Stimulated activated naive CD4-positive, alpha-beta T cell treated with Interleukin-2 at 50 U/mL for 16 hours (primary cell): ENCODE results near the gene PPP5C.
"Not testable (repeated sequence)": the region's sequence is repeated elsewhere in the genome, so short reads cannot be mapped to it uniquely, and the experiment has no call there.

Source experiments
- DNase-seq: peaks from one replicate; lab custom pipeline; 2025; lab: John Stamatoyannopoulos, UW

The PPP5C gene

GRCh38 chr19:46386996-46387712 is 40.3 kb downstream of the PPP5C start:
- DNase-seq, result no peak

DNA sequence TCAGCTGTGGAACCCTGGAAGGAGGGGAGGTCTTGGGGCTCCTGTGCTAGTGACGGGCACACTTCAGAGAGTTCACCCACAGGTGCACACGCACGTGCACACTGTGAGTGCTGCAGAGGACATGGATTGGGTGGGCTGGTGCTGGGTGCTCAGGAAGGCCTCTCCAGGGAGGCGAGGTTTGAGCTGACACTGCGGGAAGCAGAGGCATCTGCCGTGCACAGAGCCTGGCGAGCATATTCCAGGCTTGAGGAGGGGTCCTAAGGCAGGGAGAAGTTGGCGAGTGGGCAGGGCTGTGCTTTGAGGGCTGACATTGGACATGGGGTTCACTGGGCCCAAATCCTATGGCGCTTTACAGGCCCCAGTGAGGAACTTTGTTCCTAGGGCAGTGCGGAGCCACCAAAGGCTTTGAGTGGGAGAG is 40.8 kb downstream of the PPP5C start:
- DNase-seq, result no peak

- no peak for DNase-seq
These were observed 41.6 kb downstream of the PPP5C start for GRCh38 chr19:46388311-46389095.

DNA sequence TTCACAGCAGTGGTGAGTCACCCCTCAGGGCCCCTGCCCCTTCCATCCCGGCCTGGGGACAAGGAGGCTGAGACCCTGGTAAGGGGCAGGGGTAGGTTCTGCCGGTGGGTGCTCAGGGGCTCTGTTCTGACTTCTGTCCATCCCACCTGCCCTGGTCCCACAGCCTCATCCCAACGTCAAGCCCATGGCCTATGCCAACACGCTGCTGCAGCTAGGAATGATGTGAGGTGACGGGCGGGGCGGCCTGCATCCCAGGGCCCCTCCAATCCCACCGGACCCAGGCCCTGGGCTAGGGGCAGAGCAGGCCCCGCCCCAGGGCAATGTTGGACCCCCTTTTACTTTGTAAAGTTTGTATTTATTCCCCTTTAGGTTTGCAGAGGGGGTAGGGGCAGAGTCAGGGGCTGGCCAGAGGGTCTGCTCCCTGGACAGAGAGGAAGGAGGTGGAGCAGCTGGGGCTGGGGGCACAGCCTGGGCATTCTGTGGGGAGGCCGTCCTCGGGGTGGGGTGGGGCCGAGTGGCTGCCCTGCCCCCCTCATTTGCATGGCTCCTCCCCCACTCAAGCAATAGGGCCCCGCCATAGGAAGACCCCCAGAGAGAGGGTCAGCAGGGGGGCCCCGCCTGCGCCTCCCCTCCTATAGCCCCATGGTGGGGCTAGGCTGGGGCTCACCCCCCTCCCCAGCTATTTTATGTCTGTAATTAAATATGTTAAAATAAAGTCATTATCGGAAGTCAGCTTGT is 43.4 kb downstream of the PPP5C start:
- no peak for DNase-seq

- DNase-seq, result no peak
These were observed 44.0 kb downstream of the PPP5C start for GRCh38 chr19:46390866-46391265.

DNA sequence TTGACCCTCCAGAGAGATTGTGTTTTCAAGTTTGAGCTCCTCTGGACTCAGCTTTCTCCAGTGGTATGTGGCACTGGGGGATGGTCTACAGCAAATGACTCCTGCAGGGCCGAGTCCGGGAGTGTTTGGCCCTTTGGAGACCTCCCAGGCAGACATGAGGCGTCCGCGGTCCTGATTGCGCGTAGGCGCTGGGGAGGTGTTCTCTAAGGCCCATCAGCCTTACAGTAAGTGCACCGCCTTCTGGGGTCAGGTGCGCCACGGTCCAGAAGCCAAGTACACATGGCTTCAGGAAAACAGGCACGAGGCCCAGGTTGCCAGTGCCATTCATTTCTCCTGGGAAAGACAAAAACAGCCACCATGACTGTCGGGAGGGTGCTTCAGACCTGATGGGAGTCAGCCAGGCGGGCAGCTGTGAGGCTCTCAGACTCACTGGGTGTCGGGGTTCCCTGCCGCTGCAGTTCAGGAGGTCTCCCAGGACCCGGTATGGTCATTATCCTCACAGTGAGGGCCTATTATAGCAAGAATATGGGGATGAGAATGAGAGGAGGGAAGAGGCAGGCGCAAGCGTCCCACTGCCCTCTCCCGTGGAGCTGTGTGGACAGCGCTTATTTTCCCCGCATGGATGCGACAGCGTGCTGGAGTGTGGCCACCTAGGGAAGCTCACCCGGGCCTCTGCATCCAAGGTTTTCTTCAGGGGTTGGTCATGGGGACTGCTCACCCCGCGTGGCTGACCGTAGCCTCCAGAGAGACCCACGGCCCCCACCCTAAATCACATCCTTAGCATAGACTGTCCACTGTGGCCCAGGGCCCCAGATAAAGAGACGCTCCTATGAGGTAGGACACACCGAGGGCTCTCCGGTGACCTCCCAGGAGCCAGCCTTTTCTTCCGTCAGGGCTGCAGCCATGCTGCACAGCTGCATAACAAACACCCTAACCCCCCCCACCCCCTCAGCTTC is 44.7 kb downstream of the PPP5C start:
- no peak for DNase-seq

- no peak for DNase-seq
These were observed 45.4 kb downstream of the PPP5C start for GRCh38 chr19:46392252-46392801.

DNA sequence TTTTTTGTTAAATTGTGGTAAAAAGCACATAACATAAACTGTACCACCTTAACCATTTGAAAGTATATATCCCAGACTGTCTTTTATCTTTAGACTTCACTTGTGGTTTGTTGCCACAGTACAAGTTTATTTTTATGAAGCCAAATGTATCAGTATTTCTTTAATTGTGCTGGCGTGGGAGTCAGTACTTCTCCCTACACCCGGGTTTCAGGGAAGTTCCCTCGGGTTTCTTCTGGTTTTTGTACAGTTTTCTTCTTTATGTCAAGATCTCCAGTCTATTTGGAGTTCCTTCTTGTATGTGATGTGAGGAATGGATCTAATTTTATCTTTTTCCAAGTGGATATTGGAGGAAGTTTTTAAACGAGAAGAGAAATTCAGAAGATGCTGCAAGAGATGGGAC is 46.0 kb downstream of the PPP5C start:
- DNase-seq, result no peak

DNA sequence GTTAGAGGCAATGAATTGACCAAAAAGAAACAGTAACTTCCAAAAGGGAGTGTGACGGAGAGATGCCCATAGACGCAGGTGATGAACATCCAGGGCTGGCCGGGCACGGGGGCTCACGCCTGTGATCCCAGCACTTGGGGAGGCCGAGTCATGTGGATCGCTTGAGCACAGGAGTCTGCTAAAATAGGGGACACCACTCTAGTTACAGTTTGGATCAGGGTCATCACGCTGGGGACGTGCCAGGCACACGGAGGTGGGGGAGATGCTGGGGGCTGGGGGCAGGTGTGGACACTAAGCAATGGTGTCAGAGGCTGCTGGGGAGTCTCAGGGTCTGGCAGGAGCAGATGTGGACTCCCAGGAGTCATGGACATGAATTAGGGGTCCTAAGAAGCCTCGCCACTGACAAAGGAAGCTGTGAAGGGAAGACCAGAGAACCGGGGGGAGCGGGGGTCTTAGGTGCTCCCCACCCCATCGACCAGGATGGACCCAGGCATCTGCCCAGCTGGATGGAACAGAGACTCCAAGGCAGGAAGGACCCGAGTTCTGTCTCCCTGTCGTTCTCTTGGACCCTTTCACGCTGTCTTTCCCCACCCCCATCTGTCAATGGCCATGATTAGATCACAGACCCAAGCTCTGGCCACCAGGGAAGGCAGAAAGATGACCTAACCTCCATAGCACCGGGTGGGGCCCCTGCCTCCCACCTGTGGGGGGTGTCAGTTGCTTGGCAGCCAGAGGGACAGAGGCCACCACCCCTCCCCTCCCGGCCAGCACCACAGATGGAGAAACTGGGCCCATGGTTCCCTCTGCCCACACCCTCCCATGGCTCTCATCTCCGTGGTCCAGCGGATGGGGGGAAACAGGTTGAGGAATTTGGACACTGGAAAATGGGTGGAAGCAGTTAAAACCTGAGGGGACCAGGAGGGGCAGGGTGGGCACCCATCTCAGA is 46.8 kb downstream of the PPP5C start:
- no peak for DNase-seq

- DNase-seq, result no peak
These were observed 47.5 kb downstream of the PPP5C start for GRCh38 chr19:46394402-46394797.

- not testable (repeated sequence) for DNase-seq
These were observed 51.1 kb downstream of the PPP5C start for GRCh38 chr19:46397801-46398479.

DNA sequence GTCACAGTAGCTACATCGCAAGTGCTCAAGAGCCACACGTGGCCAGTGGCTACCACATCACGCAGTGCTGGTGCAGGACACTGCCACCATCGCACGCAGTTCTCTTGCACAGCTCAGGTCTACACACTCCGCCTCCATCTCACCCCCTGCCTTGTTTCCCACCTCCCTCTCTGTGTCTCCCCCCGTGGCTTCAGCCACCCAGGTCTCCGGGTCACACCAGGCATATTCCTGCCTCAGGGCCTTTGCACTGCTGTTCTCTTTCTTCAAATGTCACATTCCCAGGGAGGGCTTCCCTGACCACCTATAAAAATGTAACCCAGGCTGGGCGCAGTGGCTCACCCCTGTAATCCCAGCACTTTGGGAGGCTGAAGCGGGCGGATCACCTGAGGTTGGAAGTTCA is 55.8 kb downstream of the PPP5C start:
- DNase-seq, result no peak

DNA sequence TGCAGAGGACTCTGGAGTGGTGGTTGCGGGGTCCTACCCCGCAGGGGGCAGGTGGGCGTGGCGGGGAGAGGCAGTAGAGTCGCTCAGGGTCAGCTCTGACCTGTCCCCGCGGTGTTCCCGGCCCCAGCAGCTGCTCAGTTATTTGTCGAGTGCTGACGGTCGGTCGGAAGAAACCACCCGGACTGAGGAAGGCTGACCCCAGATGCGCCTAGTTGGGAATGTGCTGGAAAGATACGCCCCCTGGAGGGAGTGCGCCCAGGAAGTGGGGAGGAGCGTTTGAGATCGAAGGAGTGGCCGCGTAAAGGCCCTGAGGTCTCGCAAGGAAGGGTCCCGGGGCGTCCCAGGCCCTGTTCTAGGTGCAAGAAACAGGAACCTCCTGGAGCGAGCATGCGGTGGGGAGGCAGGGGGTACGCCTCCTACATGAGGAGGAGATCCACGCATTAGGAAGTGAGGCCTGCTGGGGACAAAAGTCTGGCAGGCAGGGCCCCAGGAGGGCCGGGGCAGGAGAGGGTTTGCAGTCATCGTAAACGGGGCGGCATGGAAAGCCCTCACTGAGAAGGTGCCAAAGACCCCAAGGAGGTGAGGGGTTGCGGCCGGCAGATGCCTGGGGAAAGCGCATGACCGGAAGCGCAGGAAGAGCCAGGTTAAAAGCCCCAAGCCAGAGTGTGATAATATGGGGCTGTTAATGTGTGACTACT is 57.3 kb downstream of the PPP5C start:
- no peak for DNase-seq

DNA sequence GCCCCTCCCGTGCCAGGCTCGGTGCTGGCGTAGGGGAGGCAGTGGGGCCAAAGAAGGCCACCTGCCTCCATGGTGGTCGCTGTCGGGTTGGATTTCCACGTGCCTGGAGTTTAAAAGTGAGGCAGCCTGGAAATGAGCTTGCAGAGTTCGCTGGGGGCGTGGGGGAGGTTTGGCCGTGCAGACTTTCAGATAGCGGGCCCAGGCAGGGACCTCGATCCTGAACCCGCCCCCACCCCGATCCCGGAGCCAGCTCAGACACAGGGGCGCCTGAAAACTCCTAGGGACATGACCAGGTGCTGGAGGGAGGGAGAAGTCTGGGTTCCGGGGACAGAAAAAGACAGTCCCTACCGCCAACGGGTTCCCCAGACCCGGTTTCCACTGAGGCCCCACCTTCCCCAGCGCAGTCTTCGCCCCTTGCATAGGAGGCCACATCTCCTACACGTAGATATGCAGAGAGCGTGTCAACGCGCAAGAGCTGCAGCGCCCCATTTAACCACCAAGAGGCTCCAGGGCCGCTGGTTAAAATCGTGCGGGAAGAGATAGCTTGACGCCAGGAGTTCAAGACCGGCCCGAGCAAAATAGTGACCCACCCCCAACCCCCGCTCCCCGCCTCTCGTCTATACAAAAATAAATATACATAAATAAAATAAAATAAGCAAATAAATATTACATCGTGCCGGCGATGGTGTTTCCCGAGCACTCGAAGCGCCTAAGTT is 58.0 kb downstream of the PPP5C start:
- no peak for DNase-seq

- no peak for DNase-seq
These were observed 60.1 kb downstream of the PPP5C start for GRCh38 chr19:46406976-46407375.

DNA sequence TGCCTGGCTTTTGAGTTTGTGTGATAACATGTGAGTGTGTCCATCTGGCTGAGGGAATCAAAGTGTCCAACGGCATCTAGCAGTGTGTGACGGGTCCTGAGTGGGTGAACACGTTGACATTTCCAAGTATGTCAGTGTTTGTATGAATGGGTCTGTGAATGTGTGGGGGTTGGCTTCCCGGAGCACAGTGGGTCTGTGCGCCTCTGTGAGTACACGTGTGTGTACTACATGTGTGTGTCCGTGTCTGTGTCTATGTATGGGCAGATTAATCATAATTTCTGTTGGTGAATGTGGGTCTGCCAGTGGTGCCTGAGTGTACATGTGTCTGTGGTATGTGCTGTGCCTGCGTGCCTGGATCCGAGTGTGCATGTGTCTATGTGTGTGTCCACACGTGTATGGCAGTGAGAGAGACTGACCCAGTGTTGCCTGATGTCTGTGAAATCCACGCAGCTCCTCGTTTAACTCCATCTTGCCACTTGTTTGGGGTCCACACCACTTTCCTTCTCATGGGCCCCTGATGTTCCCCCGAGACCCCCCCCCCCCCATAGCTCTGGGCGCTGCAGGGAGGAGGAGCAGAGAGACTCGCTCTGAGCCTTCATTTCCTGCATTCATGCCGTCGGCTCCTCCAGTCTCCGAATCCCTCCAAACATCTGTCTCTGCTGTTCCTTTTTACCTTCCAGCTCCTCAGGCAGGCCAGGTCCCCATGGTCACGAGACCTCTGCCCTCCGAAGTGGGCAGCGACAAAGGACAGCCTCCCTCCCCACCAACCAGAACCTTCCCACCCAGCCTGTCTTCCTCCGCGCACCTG is 61.2 kb downstream of the PPP5C start:
- no peak for DNase-seq

DNA sequence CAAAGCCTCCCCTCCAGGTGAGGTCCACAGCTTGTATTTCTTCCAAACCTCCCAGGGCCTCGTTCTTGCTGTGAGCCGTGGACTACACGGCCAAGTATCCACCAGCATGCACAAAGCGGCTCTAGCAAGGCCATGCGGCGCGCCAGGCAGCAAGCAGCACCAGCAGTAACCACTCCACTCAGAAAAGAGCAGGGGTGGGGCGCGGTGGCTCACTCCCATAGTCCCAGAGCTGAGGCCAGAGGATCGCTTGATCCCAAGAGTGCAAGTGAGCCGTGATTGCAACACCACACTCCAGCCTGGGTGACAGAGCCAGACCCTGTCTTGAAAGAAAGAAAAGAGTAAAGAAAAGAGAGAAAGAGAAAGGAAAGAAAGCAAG is 61.8 kb downstream of the PPP5C start:
- DNase-seq, result no peak

GRCh38 chr19:46409191-46409590 is 62.3 kb downstream of the PPP5C start:
- DNase-seq, result no peak
